HG03175 (cell line): ENCODE data around the gene LHFPL2.

ENCODE experiments used
- ATAC-seq: cut with Tn5 transposase; IDR thresholded peaks from one replicate; pipeline ENCODE4 v1.9.1; 2021; ENCODE audit warnings: mild to moderate bottlenecking, moderate library complexity; ENCODE audit not compliant: unreplicated experiment

The LHFPL2 gene

GRCh38 chr5:78527054-78527859, 121.3 kb downstream of the LHFPL2 start:
- ATAC-seq = no peak

- ATAC-seq = no peak
These were observed 122.5 kb downstream of the LHFPL2 start for GRCh38 chr5:78526049-78526525.

- no peak for ATAC-seq
These were observed 125.0 kb downstream of the LHFPL2 start for GRCh38 chr5:78523314-78524193.

GRCh38 chr5:78522476-78523260, 125.9 kb downstream of the LHFPL2 start:
- no peak for ATAC-seq

- ATAC-seq = no peak
These were observed 127.1 kb downstream of the LHFPL2 start for GRCh38 chr5:78521455-78521854.

GRCh38 chr5:78519198-78519941, 129.2 kb downstream of the LHFPL2 start:
- no peak for ATAC-seq

- no peak for ATAC-seq
These were observed 130.0 kb downstream of the LHFPL2 start for GRCh38 chr5:78518365-78519197.

GRCh38 chr5:78515670-78516069, 132.9 kb downstream of the LHFPL2 start:
- no peak for ATAC-seq

- no peak for ATAC-seq
These were observed 133.9 kb downstream of the LHFPL2 start for GRCh38 chr5:78514427-78515330.

GRCh38 chr5:78513441-78513840, 135.1 kb downstream of the LHFPL2 start:
- no peak for ATAC-seq

GRCh38 chr5:78512435-78512834, 136.1 kb downstream of the LHFPL2 start:
- ATAC-seq = no peak

GRCh38 chr5:78511121-78511906, 137.3 kb downstream of the LHFPL2 start:
- ATAC-seq = no peak

- peak; percentile 82 for ATAC-seq
These were observed 138.4 kb downstream of the LHFPL2 start for GRCh38 chr5:78509884-78510769.

GRCh38 chr5:78509145-78509865, 139.3 kb downstream of the LHFPL2 start:
- no peak for ATAC-seq

- no peak for ATAC-seq
These were observed 140.3 kb downstream of the LHFPL2 start for GRCh38 chr5:78508186-78508765.

GRCh38 chr5:78507531-78507930, 141.0 kb downstream of the LHFPL2 start:
- ATAC-seq = no peak
